ENCODE results near the gene PDE4A. TPM values are rescaled to one million over a fixed set of nuclear protein-coding genes. Genes with fewer than 3 reads are reported as not detected.

Gene PDE4A
- total RNA-seq, 1 experiment from 2014 or later: 0.42 TPM

GRCh38 chr19:10433131-10433536 is 12.8 kb downstream of the PDE4A start:
- Mint-ChIP-seq H3K36me3 (ENCODE audit: insufficient read depth, unreplicated experiment) (peaks cover 6% of the 10 kb centered on the region), H3K9me3 (ENCODE audit: unreplicated experiment) (no peaks in the 10 kb centered on the region), H3K27me3 (ENCODE audit: insufficient read depth, unreplicated experiment) (peaks cover 34% of the 10 kb centered on the region), H3K27ac (ENCODE audit: low read depth, unreplicated experiment) (no peak overlapping the region), H3K4me3 (ENCODE audit: unreplicated experiment) (no peak overlapping the region), H3K4me1 (ENCODE audit: insufficient read depth, unreplicated experiment) (peaks cover 5% of the 10 kb centered on the region)
- POLR2A ChIA-PET: no interaction called here
- TF ChIP-seq, protein P1, sequence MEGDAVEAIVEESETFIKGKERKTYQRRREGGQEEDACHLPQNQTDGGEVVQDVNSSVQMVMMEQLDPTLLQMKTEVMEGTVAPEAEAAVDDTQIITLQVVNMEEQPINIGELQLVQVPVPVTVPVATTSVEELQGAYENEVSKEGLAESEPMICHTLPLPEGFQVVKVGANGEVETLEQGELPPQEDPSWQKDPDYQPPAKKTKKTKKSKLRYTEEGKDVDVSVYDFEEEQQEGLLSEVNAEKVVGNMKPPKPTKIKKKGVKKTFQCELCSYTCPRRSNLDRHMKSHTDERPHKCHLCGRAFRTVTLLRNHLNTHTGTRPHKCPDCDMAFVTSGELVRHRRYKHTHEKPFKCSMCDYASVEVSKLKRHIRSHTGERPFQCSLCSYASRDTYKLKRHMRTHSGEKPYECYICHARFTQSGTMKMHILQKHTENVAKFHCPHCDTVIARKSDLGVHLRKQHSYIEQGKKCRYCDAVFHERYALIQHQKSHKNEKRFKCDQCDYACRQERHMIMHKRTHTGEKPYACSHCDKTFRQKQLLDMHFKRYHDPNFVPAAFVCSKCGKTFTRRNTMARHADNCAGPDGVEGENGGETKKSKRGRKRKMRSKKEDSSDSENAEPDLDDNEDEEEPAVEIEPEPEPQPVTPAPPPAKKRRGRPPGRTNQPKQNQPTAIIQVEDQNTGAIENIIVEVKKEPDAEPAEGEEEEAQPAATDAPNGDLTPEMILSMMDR (IDR thresholded peaks at IDR 0.05; ENCODE audit: unreplicated experiment): no peak
- CTCF ChIA-PET: interaction anchor here (0.6 to 4.6 kb wide), 2 partner anchors 10 to 25 kb away, joined by 5 to 21 read pairs; no protein-coding TSS in a partner anchor
- intact Hi-C loops (cut with micrococcal nuclease): no loop called here
- no TSS peak for BruUV-seq (replicated peaks)
- no peak for DNase-seq (ENCODE audit: unreplicated experiment)

- H3K4me1 Mint-ChIP-seq (ENCODE audit: insufficient read depth, unreplicated experiment): no peaks in the 10 kb centered on the region
- ChIA-PET POLR2A (no interaction called here), CTCF (no interaction called here)
- H3K27me3 Mint-ChIP-seq (ENCODE audit: insufficient read depth, unreplicated experiment): no peaks in the 10 kb centered on the region
- no peak overlapping the region for H3K4me3 Mint-ChIP-seq (ENCODE audit: unreplicated experiment)
- no TSS peak for BruUV-seq (replicated peaks)
- intact Hi-C loops (cut with micrococcal nuclease): no loop called here
- H3K9me3 Mint-ChIP-seq (ENCODE audit: unreplicated experiment): no peaks in the 10 kb centered on the region
- H3K36me3 Mint-ChIP-seq (ENCODE audit: insufficient read depth, unreplicated experiment): peaks cover 6% of the 10 kb centered on the region
- H3K27ac Mint-ChIP-seq (ENCODE audit: low read depth, unreplicated experiment): no peak overlapping the region
- DNase-seq (ENCODE audit: unreplicated experiment): no peak
- TF ChIP-seq, protein P1 (IDR thresholded peaks at IDR 0.05; ENCODE audit: unreplicated experiment): no peak
Measured at GRCh38 chr19:10439588-10439987, 19.2 kb downstream of the PDE4A start.

GRCh38 chr19:10442698-10443097 is 22.4 kb downstream of the PDE4A start:
- BruUV-seq (replicated peaks): no TSS peak
- CTCF ChIA-PET: no interaction called here
- no peak overlapping the region for H3K4me3 Mint-ChIP-seq (ENCODE audit: unreplicated experiment)

GRCh38 chr19:10449037-10449436 is 28.7 kb downstream of the PDE4A start:
- Mint-ChIP-seq H3K27me3 (ENCODE audit: insufficient read depth, unreplicated experiment) (peaks cover 8% of the 10 kb centered on the region), H3K27ac (ENCODE audit: low read depth, unreplicated experiment) (no peak overlapping the region), H3K4me3 (ENCODE audit: unreplicated experiment) (no peak overlapping the region), H3K36me3 (ENCODE audit: insufficient read depth, unreplicated experiment) (no peaks in the 10 kb centered on the region), H3K9me3 (ENCODE audit: unreplicated experiment) (no peaks in the 10 kb centered on the region), H3K4me1 (ENCODE audit: insufficient read depth, unreplicated experiment) (no peaks in the 10 kb centered on the region)
- intact Hi-C loops (cut with micrococcal nuclease): no loop called here
- no peak for DNase-seq (ENCODE audit: unreplicated experiment)
- CTCF ChIA-PET: interaction anchor here (0.7 kb wide), 1 partner anchor 35 kb away, joined by 3 read pairs; no protein-coding TSS in a partner anchor
- POLR2A ChIA-PET: interaction anchor here (0.6 kb wide), 1 partner anchor 207 kb away, joined by 3 read pairs; no protein-coding TSS in a partner anchor
- TF ChIP-seq, protein P1 (IDR thresholded peaks at IDR 0.05; ENCODE audit: unreplicated experiment): no peak
- BruUV-seq (replicated peaks): no TSS peak

More at GRCh38 chr19:10442698-10443097, 22.4 kb downstream of the PDE4A start:
- POLR2A ChIA-PET: no interaction called here
- Mint-ChIP-seq H3K4me1 (ENCODE audit: insufficient read depth, unreplicated experiment) (no peaks in the 10 kb centered on the region), H3K27ac (ENCODE audit: low read depth, unreplicated experiment) (no peak overlapping the region), H3K27me3 (ENCODE audit: insufficient read depth, unreplicated experiment) (peaks cover 2% of the 10 kb centered on the region), H3K36me3 (ENCODE audit: insufficient read depth, unreplicated experiment) (peaks cover 6% of the 10 kb centered on the region), H3K9me3 (ENCODE audit: unreplicated experiment) (no peaks in the 10 kb centered on the region)
- intact Hi-C loops (cut with micrococcal nuclease): no loop called here
- TF ChIP-seq, protein P1 (IDR thresholded peaks at IDR 0.05; ENCODE audit: unreplicated experiment): no peak
- no peak for DNase-seq (ENCODE audit: unreplicated experiment)
